ENCODE results near the gene CORO1A.
"Not testable (repeated sequence)": the region's sequence is repeated elsewhere in the genome, so short reads cannot be mapped to it uniquely, and the experiment has no call there.

DNA sequence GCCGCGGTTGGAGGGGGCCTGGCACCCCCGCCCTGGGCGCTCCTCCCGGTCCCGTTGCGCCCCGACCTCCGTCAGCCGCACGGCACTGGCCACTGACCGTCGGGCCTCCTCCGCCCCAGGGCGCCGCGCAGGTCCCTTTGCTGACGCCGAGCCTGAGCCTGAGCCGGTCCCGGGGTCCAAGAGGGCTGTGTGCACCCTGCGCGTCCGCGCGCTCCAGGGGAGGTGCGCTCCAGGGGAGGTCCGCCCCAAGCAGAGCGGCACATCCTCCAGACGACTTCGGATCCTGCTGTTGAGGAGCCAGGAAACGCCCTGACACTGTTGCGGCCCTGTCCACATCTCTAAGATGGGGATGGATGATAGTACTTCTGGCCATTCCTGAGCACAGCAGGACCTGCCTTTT, 22.9 kb downstream of the CORO1A start:
- TF ChIP-seq, protein P1, sequence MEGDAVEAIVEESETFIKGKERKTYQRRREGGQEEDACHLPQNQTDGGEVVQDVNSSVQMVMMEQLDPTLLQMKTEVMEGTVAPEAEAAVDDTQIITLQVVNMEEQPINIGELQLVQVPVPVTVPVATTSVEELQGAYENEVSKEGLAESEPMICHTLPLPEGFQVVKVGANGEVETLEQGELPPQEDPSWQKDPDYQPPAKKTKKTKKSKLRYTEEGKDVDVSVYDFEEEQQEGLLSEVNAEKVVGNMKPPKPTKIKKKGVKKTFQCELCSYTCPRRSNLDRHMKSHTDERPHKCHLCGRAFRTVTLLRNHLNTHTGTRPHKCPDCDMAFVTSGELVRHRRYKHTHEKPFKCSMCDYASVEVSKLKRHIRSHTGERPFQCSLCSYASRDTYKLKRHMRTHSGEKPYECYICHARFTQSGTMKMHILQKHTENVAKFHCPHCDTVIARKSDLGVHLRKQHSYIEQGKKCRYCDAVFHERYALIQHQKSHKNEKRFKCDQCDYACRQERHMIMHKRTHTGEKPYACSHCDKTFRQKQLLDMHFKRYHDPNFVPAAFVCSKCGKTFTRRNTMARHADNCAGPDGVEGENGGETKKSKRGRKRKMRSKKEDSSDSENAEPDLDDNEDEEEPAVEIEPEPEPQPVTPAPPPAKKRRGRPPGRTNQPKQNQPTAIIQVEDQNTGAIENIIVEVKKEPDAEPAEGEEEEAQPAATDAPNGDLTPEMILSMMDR (IDR thresholded peaks at IDR 0.05; ENCODE audit: poor library complexity), result not testable (repeated sequence)
- not testable (repeated sequence) for TF ChIP-seq EZH2 (IDR thresholded peaks at IDR 0.05; ENCODE audit: borderline replicate concordance)
